HepG2 (cell line): ENCODE results near the gene TSPAN9. TPM values are rescaled to one million over a fixed set of nuclear protein-coding genes. Genes with fewer than 3 reads are reported as not detected.

ENCODE experiments used
- AHR ChIP-seq: IDR thresholded peaks from 2 replicates; pipeline ENCODE4 v1.6.1; 2018; ENCODE audit warnings: missing genetic modification reagents, missing compliant biosample characterization
- ATF6 ChIP-seq: sonication (generic); formaldehyde crosslinking; conservative IDR thresholded peaks from 2 replicates; pipeline ENCODE4 v1.4.0; 2020; ENCODE audit warnings: missing genetic modification reagents
- ATM ChIP-seq: fragments of 450-650 bp; IDR thresholded peaks from 2 replicates; pipeline ENCODE4 v1.7.1; 2017; ENCODE audit warnings: mild to moderate bottlenecking, borderline replicate concordance
- IRX3 ChIP-seq: sonication (generic); formaldehyde crosslinking; IDR thresholded peaks from 2 replicates; pipeline ENCODE4 v1.8.1; 2023; ENCODE audit warnings: mild to moderate bottlenecking, low read depth, missing genetic modification reagents, borderline replicate concordance
- MTERF4 ChIP-seq: sonication (generic); formaldehyde crosslinking; IDR thresholded peaks from 2 replicates; pipeline ENCODE4 v1.8.0; 2023; ENCODE audit warnings: mild to moderate bottlenecking, missing genetic modification reagents
- MYC ChIP-seq: sonication (generic); formaldehyde crosslinking; IDR thresholded peaks from 2 replicates; pipeline ENCODE4 v1.9.0; 2021; ENCODE audit warnings: missing genetic modification reagents, borderline replicate concordance
- NCOA1 ChIP-seq: sonication (generic); formaldehyde crosslinking; IDR thresholded peaks from 2 replicates; pipeline ENCODE4 v1.9.0; 2021; ENCODE audit warnings: missing genetic modification reagents
- PHF5A ChIP-seq: IDR thresholded peaks from one replicate; pipeline ENCODE4 v1.6.1; 2018; ENCODE audit warnings: low read depth, missing genetic modification reagents; ENCODE audit not compliant: unreplicated experiment
- PRPF4 ChIP-seq: fragments of 200-400 bp; formaldehyde crosslinking; IDR thresholded peaks from 2 replicates; pipeline ENCODE4 v1.6.1; 2016; ENCODE audit warnings: low read length, low read depth; ENCODE audit not compliant: poor library complexity, severe bottlenecking
- SMC3 ChIP-seq: IDR thresholded peaks from 2 replicates; pipeline ENCODE4 v1.6.1; 2011; ENCODE audit warnings: low read length, improper control_type of control experiment
- SOX6 ChIP-seq, 2 experiments: fragments of 450-650 bp in 1 of 2; sonication (generic) in 1 of 2; formaldehyde crosslinking in 1 of 2; IDR thresholded peaks; 2 replicates each; pipeline versions ENCODE4 v1.4.0 to v1.6.1; 2017 to 2020; ENCODE audit warnings: antibody characterized with exemption in 1 of 2, mild to moderate bottlenecking in 1 of 2, missing genetic modification reagents in 1 of 2
- SUZ12 ChIP-seq: fragments of 150-350 bp; IDR thresholded peaks from 2 replicates; pipeline ENCODE4 v1.6.1; 2014; ENCODE audit warnings: low read depth, low read length
- TBP ChIP-seq: sonication (generic); formaldehyde crosslinking; IDR thresholded peaks from 2 replicates; pipeline ENCODE4 v1.5.0; 2020; ENCODE audit warnings: missing genetic modification reagents
- THAP11 ChIP-seq: IDR thresholded peaks from 2 replicates; pipeline ENCODE4 v1.6.1; 2016; ENCODE audit warnings: missing biosample characterization, missing genetic modification reagents
- THAP8 ChIP-seq: sonication (generic); formaldehyde crosslinking; IDR thresholded peaks from 2 replicates; pipeline ENCODE4 v1.5.1; 2020; ENCODE audit warnings: missing genetic modification reagents, mild to moderate bottlenecking, borderline replicate concordance
- ZBTB39 ChIP-seq: sonication (generic); formaldehyde crosslinking; IDR thresholded peaks from 2 replicates; pipeline ENCODE4 v1.5.0; 2020; ENCODE audit warnings: missing genetic modification reagents
- ZFP82 ChIP-seq: sonication (generic); formaldehyde crosslinking; IDR thresholded peaks from 2 replicates; pipeline ENCODE4 v1.5.1; 2020; ENCODE audit warnings: mild to moderate bottlenecking, missing genetic modification reagents, borderline replicate concordance
- ZFP91 ChIP-seq: sonication (generic); formaldehyde crosslinking; IDR thresholded peaks from 2 replicates; pipeline ENCODE4 v1.9.0; 2022; ENCODE audit warnings: missing genetic modification reagents, mild to moderate bottlenecking, borderline replicate concordance
- ZNF329 ChIP-seq: sonication (generic); formaldehyde crosslinking; IDR thresholded peaks from 2 replicates; pipeline ENCODE4 v1.9.0; 2021; ENCODE audit warnings: low read depth, mild to moderate bottlenecking, missing genetic modification reagents
- ZNF674 ChIP-seq: sonication (generic); formaldehyde crosslinking; IDR thresholded peaks from 2 replicates; pipeline ENCODE4 v1.5.0; 2020; ENCODE audit warnings: low read depth, mild to moderate bottlenecking, missing genetic modification reagents
- ZNF761 ChIP-seq: sonication (generic); formaldehyde crosslinking; conservative IDR thresholded peaks from 2 replicates; pipeline ENCODE4 v1.4.0; 2020; ENCODE audit warnings: mild to moderate bottlenecking, missing genetic modification reagents
- polyA plus RNA-seq, 8 experiments: library from polyadenylated mRNA; depleted of rRNA in 3 of 8; stranded (reverse) in 7 of 8; unstranded in 1 of 8; fragments of >200 nt; fragmentation: Illumina TruSeq in 4 of 8; extraction: Trizol in 4 of 8; gene quantifications; 2 replicates each; pipeline versions ENCODE4 v1.2.1 to v1.2.3, GENCODE V29; 2011 to 2016; ENCODE audit warnings: low read depth in 4 of 8, missing spikeins in 1 of 8, mixed read lengths in 1 of 8; ENCODE audit not compliant: insufficient read depth in 1 of 8
- total RNA-seq, 5 experiments: library from RNA; depleted of rRNA; stranded (reverse); fragments of >200 nt; fragmentation: Illumina TruSeq; extraction: Trizol; gene quantifications; 2 replicates each; pipeline ENCODE4 v1.2.3, GENCODE V29; 2016; ENCODE audit warnings: low read depth in 1 of 5

The TSPAN9 gene
- total and polyA plus RNA-seq, 2 of the 13 experiments (the other 11 are each of a cell fraction or from before 2014, with no cell fraction given), result 18.1 to 42.3 TPM

- TF ChIP-seq MTERF4 (CRISPR knock-in tag), result no peak
- TF ChIP-seq ZFP82, result no peak
- TF ChIP-seq ZFP91 (CRISPR knock-in tag), result 0 out of 2 replicates have a peak, but pooled peaks have one; percentile 10
- TF ChIP-seq ATF6 (CRISPR knock-in tag), result 0 out of 2 replicates have a peak, but pooled peaks have one; percentile 70
- peak; percentile 35; the same call in 1 of the 2 replicates for TF ChIP-seq THAP11 (CRISPR knock-in tag)
- peak; percentile 30 for TF ChIP-seq PHF5A
- TF ChIP-seq SOX6 (IDR thresholded peaks at IDR 0.05), result no peak
- peak; percentile 67; the same call in 1 of the 2 replicates for TF ChIP-seq SOX6 (CRISPR knock-in tag; IDR thresholded peaks at IDR 0.05)
- TF ChIP-seq SMC3, result peak; percentile 14
- no peak for TF ChIP-seq SUZ12
- TF ChIP-seq AHR (CRISPR knock-in tag), result no peak
- no peak for TF ChIP-seq NCOA1 (CRISPR knock-in tag)
- 0 out of 2 replicates have a peak, but pooled peaks have one; percentile 38 for TF ChIP-seq ZNF761 (CRISPR knock-in tag)
- TF ChIP-seq ZBTB39 (CRISPR knock-in tag), result no peak
- no peak for TF ChIP-seq ZNF674
- no peak for TF ChIP-seq THAP8 (CRISPR knock-in tag)
- no peak for TF ChIP-seq TBP (CRISPR knock-in tag)
- peak; percentile 51 for TF ChIP-seq PRPF4
- TF ChIP-seq ATM, result no peak
- TF ChIP-seq ZNF329 (CRISPR knock-in tag), result no peak
- TF ChIP-seq IRX3 (CRISPR knock-in tag), result no peak
- 0 out of 2 replicates have a peak, but pooled peaks have one; percentile 36 for TF ChIP-seq MYC (CRISPR knock-in tag)
Measured at GRCh38 chr12:3165078-3165980, 88.2 kb downstream of the TSPAN9 start (continued).
